IPS-18c (cell line): ENCODE measurements around the gene F13A1.

Source experiments
- H3K4me3 ChIP-seq: 2 replicates; pipeline ENCODE4 v1.7.0; 2013; ENCODE audit warnings: low read depth, mild to moderate bottlenecking, low read length, moderate library complexity; ENCODE audit not compliant: insufficient read depth
- H3K9me3 ChIP-seq: one replicate; pipeline ENCODE4 v1.6.1; 2013; ENCODE audit warnings: mild to moderate bottlenecking, low read length, moderate library complexity; ENCODE audit not compliant: control insufficient read depth, insufficient read depth

F13A1 gene

DNA sequence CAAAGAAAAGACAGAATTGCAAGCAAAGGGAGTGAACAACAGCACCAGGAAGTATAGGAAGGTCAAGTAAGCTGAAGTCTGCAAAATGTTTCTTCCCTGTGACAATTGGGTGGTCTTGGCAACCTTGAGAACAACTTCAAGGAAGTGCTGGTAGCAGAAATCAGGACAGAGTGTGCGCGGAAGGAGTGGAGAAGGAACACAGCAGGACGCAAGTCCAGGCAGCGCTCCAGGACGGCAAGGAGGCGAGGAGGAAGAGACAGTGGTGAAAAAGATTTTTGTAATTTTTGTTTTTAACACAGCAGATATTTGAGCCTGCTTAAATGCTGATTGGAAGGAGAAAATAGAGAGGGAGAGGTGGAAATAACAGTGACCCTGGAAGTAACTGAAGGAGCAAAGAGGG is 141.7 kb downstream of the F13A1 start:
- no peaks in the 10 kb centered on the region for H3K9me3 ChIP-seq
- no peak overlapping the region for H3K4me3 ChIP-seq

DNA sequence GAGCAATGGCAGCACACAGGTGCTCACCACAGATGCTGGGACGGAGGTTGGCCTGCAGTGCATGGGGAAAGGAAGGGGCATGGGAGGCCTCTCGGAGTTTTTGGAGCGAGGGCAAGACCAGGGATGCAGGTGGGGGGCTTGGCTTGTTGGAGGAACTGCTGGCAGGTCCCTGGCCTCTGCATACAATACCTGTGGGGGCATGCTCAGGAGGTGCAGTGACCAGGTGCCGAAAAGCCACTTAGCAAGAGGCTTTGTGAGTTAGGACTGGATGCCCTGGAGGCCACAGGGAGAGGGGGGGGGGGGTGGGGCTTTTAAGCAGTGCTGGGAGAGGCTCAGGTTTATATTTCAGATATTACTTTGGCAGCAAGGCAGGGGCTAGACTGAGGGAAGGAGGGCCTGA is 142.7 kb downstream of the F13A1 start:
- Histone ChIP-seq H3K4me3 (no peak overlapping the region), H3K9me3 (no peaks in the 10 kb centered on the region)

GRCh38 chr6:6176586-6177228 is 143.8 kb downstream of the F13A1 start:
- Histone ChIP-seq H3K4me3 (no peak overlapping the region), H3K9me3 (no peaks in the 10 kb centered on the region)

DNA sequence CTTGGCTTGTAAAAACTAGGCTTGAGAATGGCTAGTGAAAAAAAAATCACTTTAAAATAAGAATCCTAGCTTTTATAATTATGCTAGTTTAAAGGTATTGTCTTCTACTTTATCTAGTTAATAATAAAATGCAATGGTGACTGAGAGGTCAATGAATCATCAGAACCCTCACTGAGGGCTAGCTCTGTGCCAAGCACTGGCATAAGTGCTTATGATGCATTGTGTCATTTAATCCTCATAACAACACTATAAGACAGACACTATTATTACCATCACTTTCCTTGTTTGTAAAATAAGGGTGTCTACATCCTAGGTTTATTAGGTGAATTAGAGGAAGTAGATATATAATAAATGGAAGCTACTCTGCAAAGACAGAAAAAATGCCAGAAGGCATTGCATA is 144.3 kb downstream of the F13A1 start:
- no peaks in the 10 kb centered on the region for H3K9me3 ChIP-seq
- no peak overlapping the region for H3K4me3 ChIP-seq

- Histone ChIP-seq H3K9me3 (no peaks in the 10 kb centered on the region), H3K4me3 (no peak overlapping the region)
Measured at GRCh38 chr6:6169141-6169540, 151.3 kb downstream of the F13A1 start.

GRCh38 chr6:6166064-6166463 is 154.4 kb downstream of the F13A1 start:
- H3K4me3 ChIP-seq, result no peak overlapping the region
- no peaks in the 10 kb centered on the region for H3K9me3 ChIP-seq

DNA sequence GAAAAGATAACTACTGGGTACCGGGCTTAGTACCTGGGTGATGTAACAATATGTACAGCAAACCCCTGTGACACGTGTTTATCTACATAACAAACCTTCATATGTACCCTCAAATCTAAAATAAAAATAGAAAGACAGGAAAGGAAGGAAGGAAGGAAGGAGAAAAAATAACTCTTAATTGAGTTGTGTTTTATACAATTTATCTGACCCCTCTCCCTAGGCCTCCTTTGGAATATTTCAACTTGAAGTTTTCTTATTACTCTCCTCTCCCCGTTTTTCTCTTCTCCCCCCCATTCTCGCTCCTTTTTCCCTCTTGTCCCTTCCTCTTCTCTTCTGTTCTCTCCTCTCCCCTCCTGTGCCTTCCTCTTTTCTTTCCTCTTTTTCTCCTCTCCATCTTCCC is 156.1 kb downstream of the F13A1 start:
- no peaks in the 10 kb centered on the region for H3K9me3 ChIP-seq
- H3K4me3 ChIP-seq, result no peak overlapping the region

DNA sequence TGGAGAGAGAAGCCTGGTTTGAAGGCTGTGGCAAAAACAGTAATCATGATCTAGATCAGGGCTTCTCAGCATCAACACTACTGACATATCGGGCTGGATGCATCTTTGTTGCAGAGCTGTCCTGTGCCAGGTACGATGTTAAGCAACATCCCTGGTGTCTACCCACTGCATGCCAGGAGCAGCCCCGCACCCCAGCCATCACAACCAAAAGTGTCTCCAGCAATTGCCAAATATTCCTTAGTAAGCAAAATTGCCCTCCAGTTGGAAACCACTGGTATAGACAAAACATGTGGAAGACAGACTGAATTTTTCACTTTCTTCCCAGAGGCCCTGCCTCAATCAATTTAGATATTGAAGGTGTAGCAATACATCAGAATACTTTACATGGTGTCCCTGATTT is 166.1 kb downstream of the F13A1 start:
- Histone ChIP-seq H3K9me3 (no peaks in the 10 kb centered on the region), H3K4me3 (no peak overlapping the region)

DNA sequence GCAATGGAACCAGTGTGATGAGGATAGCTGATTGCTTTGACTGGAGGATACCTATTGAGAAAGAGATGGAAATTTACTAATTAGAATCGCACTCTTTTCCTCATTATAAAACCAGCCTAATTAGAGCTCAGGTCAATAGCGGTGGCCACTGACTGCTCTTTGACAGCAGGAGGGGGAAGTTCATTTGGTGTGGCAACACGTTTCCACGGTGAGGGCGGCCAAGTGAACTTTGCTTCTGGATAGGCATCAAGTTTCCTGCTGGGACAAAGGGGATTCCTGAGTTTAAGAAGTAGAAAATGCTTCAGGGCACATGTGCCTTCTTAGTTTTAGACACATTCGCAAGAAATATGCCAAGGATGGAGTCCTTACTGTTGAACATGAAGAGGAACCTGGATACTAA is 168.4 kb downstream of the F13A1 start:
- Histone ChIP-seq H3K4me3 (no peak overlapping the region), H3K9me3 (no peaks in the 10 kb centered on the region)

DNA sequence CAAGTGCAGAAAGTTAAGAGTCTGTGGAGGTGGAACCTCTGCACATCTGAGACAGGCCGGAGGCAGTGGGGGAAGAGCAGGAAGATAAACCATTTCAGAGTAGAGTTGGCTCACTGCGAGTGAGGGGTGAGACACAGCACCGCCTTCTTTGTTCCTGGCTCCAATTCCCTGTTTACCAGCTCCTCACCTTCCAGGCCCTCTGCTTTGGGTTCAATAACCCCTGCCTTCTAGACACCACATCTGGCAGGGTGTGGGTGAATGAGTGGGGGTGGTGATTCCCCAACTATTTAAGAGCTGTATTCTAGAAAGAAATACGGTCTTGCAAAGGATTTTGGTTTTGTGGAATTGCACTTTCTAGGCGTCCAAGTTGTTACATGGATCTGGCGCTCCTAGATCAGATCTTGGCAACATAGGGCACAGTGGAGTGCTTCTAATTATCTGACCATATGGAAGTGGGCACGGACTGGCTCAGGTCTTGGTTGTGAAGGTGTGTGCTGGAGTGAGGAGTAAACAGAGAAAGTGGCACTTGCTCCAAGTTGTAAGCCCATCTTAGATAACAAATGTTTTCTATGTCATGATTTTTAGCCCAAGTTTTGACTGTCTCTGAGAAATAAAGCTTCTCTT is 172.2 kb downstream of the F13A1 start:
- no peak overlapping the region for H3K4me3 ChIP-seq
- H3K9me3 ChIP-seq, result no peaks in the 10 kb centered on the region

DNA sequence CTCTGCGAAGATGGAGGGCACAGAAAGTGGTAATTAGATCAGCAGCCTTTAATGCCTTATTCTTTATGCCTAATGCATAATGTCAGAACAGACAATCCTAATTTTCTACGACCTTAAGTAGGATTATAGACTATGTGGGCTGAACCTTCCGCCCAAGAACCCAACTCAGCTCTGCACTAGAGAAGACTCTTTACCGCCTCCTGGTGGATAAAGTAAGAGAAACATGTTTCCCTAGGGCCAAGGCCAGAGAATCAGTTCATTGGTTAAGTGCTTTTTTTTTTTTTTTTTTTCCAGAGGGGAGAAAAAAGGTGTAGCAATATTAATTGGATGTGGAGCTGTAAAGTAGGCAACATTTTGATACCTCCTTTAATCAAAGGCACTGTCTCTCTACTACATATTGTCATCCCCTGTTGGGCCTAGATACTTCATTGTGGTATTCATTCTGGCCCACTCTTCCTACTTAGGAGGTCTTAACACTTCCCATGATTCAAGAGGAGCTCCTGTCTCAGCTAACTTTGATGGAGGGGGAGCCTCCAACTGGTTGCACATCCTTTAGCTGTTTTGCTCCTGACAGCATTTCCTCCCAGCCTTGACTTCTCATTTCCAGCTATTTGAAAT is 188.9 kb downstream of the F13A1 start:
- H3K9me3 ChIP-seq, result no peaks in the 10 kb centered on the region
- H3K4me3 ChIP-seq, result no peak overlapping the region

GRCh38 chr6:6125495-6125894 is 195.0 kb downstream of the F13A1 start:
- H3K4me3 ChIP-seq, result no peak overlapping the region
- peaks cover 3% of the 10 kb centered on the region for H3K9me3 ChIP-seq

- H3K4me3 ChIP-seq, result no peak overlapping the region
- H3K9me3 ChIP-seq, result peaks cover 3% of the 10 kb centered on the region
Measured at GRCh38 chr6:6123803-6124202, 196.7 kb downstream of the F13A1 start.

DNA sequence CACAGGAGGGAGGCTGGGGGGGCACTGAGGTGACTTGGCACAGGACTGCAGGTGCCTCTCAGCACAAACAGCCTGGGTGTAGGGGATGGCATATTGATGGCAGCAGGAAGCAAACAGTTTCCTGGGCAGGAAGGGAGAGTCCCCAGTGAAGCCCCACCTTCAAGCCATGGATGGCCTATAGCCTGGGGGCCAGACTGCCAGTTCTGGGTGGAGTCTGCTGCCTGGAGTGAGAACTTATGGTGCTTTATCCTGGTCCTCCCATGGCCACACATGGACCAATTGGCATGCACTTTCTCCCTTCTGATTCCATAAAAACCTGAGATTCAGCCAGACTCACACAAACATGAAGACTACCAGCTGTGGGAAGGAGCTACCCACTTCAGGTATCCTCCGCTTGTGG is 198.5 kb downstream of the F13A1 start:
- H3K4me3 ChIP-seq, result no peak overlapping the region
- H3K9me3 ChIP-seq, result peaks cover 3% of the 10 kb centered on the region

GRCh38 chr6:6105472-6106036 is 214.9 kb downstream of the F13A1 start:
- H3K9me3 ChIP-seq, result no peaks in the 10 kb centered on the region
- H3K4me3 ChIP-seq, result no peak overlapping the region
